ENCODE data around the gene TNK2.

DNA sequence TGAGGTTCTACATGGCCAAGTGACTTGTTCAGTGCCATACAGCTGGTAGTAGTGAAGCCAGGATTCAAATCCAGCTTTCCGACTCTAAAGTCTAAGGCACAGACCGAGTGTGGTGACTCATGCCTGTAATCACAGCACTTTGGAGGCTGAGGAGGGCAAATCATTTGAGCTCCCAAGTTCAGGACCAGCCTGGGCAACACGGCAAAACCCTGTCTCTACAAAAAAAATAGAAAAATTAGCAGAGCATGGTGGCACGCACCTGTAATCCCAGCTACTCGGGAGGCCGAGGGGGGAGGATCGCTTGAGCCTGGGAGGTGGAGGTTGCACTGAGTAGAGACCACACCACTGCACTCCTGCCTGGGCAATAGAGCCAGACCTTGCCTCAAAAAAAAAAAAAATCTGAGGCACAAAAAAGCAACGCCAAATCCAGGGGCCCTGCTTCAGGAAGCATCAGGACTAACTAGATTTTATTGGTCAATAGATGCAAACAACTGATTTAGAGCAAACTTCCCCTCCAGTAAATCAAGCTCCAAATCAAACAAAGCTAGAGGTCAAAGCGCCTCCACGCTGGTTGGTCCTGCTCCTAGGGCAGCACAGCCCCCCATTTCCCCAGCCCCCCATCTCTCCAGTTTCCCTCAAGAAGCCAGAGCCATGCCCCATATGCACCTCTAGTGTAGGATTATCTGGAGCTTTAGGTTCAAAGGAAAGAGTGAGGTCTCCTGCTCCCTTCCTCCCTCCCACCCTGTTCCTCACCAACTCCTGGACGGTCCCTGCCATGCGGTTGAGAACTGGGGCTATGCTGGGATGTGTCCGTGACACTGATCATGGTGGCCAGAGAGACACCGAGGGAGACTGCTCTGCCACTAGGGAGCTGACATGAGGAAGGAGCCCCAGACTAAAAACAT, 2.9 kb upstream of the TNK2 start:
- no peak for TF ChIP-seq EZH2 (IDR thresholded peaks at IDR 0.05; ENCODE audit: borderline replicate concordance, low read length)
- no peak for TF ChIP-seq CTCF (IDR thresholded peaks at IDR 0.05; ENCODE audit: low read length)
